NCI-H2227 treated with DMSO at 0.1 percent for 48 hours (cell line): ENCODE results near the gene CNN2.

Experiments used
- DNase-seq: peaks from one replicate; lab custom pipeline; 2025; lab: John Stamatoyannopoulos, UW

CNN2 gene

DNA sequence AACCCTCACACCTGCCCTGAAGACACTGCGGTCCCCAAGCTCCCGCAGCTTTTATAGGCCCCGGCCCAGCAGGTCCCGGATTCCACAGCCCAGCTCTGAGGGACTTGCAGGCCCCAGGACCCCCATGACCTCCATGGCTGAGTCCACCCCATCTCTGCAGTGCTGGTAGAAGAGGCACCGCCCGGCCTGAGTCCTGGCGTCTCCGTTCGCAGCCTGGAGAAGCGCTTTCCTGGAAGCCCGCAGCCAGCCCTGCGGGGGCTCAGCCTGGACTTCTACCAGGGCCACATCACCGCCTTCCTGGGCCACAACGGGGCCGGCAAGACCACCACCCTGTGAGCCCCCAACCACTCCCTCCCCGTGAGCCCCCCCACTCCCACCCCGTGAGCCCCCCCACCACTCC, 22.7 kb downstream of the CNN2 start:
- no peak for DNase-seq

DNA sequence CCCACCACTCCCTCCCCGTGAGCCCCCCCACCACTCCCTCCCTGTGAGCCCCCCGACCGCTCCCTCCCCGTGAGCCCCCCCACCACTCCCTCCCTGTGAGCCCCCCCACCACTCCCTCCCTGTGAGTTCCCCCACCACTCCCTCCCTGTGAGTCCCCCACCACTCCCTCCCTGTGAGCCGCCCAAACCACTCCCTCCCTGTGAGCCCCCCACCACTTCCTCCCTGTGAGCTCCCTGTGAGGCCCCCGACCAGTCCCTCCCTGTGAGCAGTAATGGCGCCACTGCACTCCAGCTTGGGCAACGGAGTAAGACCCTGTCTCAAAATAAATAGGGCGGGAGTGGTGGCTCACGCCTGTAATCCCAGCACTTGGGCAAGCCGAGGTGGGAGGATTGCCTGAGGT, 23.4 kb downstream of the CNN2 start:
- no peak for DNase-seq

DNA sequence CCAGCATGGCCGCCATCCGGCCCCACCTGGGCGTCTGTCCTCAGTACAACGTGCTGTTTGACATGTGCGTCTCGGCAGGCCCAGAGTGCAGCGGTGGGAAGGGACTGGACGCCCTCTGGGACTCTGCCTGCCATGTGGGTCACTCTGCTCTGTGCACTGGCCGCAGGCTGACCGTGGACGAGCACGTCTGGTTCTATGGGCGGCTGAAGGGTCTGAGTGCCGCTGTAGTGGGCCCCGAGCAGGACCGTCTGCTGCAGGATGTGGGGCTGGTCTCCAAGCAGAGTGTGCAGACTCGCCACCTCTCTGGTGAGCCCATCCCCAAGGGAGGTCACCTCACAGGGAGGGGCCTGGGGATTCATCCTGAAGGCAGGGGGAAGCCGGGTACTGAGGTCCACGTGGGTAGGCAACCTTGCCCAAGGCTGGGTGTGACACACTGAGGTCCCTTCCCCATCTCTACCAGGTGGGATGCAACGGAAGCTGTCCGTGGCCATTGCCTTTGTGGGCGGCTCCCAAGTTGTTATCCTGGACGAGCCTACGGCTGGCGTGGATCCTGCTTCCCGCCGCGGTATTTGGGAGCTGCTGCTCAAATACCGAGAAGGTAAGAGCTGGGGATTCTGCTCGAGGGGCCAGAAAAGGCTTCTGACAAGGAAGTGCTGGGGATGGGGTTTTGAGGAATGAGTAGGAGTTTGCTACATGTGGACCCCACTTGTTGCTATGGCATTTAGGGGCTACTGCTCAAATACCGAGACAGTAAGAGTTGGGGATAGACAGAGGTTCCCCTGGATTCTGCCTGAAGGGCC, 24.8 kb downstream of the CNN2 start:
- no peak for DNase-seq

DNA sequence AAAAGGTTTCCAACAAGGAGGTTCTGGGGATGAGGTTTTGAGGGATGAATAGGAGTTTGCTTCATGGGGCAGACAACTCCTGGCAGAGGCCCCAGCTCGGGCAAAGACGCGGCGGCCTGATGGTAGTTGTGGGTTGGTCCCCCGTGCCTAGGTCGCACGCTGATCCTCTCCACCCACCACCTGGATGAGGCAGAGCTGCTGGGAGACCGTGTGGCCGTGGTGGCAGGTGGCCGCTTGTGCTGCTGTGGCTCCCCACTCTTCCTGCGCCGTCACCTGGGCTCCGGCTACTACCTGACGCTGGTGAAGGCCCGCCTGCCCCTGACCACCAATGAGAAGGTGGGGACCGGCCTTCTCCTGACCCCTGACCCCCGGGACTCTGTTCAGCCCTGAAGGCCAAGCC, 25.4 kb downstream of the CNN2 start:
- DNase-seq, result no peak

DNA sequence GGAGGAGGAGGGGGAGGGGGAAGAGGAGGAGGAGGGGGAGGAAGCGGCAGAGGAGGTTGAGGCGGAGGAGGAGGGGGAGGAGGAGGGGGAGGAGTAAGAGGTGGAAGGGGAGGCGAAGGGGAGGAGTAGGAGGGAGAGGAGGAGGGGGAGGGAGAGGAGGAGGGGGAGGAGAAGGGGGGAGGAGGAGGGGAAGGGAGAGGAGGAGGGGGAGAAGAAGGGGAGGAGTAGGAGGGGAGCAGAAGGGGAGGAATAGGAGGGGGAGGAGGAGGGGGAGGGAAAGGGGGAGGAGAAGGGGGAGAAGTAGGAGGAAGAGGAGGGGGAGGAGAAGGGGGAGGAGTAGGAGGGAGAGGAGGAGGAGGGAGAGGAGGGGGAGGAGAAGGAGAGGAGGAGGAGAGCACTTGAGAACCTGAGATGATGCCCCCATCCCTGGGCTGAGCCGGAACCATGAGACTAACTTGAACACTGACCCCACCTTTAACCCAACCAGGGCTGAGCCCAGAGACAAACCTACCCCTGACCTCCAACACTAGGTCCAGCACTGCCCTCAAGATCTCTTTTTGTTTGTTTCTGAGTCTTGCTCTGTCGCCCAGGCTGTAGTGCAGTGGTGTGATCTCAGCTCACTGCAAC, 26.1 kb downstream of the CNN2 start:
- DNase-seq, result no peak

DNA sequence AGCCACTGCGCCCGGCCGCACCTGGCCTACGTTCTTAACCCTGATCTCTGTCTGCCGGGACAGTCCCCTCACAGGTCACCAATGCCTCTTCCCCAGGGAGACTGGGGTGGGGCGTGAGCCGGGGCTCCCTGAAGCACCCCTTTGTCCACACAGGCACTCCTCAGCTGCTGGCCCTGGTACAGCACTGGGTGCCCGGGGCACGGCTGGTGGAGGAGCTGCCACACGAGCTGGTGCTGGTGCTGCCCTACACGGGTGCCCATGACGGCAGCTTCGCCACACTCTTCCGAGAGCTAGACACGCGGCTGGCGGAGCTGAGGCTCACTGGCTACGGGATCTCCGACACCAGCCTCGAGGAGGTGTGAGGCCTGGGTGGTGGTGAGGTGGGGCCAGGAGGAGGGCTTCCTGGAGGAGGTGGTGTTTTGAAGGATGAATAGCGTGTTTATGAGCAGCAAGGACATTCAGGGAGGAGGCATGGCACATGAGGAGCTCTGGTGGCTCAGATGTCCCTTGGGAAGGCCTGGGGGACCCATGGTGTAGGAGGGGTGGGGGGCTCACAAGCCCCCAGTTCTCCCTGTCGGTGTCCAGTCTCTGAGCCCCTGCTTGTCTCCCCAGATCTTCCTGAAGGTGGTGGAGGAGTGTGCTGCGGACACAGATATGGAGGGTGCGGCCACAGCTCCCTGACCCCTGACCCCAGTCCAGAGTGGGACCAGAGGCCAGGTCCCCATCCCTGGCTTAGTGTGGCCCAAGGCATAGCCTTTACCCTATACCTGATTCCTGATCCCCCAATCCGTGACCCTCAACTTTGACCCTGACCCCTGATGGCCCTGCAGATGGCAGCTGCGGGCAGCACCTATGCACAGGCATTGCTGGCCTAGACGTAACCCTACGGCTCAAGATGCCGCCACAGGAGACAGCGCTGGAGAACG, 27.0 kb downstream of the CNN2 start:
- no peak for DNase-seq

DNA sequence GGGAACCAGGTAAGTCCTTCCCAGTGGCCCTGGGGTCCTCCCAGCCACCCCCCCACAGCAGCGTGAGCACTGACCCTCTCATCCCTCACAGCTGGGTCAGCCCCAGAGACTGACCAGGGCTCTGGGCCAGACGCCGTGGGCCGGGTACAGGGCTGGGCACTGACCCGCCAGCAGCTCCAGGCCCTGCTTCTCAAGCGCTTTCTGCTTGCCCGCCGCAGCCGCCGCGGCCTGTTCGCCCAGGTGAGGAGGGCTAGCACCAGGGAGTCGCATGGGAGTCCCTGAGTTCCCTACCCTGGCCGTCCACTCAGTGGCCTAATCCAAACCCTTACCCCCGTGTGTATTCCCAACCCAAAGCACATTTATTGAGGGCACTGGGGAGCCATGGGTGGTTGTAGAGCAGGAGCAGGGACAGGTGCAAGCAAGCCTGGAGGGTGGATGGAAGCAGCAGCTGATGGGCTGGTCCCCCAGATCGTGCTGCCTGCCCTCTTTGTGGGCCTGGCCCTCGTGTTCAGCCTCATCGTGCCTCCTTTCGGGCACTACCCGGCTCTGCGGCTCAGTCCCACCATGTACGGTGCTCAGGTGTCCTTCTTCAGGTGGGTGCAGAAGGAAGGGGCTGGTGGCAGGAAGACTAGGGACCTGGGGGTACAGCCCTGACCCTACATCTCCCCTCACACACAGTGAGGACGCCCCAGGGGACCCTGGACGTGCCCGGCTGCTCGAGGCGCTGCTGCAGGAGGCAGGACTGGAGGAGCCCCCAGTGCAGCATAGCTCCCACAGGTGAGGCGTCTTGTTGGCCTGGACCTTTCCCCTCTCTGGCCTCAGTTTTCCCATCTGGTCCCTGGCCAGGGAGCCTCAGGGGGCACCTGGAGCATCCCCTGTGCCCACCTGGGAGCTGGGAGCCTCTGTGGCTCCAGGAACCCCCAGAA, 28.0 kb downstream of the CNN2 start:
- no peak for DNase-seq

DNA sequence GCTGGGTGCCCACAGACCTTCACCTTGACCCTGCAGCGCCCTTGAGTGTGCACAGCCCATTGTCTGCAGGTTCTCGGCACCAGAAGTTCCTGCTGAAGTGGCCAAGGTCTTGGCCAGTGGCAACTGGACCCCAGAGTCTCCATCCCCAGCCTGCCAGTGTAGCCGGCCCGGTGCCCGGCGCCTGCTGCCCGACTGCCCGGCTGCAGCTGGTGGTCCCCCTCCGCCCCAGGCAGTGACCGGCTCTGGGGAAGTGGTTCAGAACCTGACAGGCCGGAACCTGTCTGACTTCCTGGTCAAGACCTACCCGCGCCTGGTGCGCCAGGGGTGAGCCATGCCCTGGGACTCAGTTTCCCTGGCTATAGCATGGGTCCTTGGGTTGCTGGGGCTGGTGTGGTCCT, 28.6 kb downstream of the CNN2 start:
- DNase-seq, result no peak

DNA sequence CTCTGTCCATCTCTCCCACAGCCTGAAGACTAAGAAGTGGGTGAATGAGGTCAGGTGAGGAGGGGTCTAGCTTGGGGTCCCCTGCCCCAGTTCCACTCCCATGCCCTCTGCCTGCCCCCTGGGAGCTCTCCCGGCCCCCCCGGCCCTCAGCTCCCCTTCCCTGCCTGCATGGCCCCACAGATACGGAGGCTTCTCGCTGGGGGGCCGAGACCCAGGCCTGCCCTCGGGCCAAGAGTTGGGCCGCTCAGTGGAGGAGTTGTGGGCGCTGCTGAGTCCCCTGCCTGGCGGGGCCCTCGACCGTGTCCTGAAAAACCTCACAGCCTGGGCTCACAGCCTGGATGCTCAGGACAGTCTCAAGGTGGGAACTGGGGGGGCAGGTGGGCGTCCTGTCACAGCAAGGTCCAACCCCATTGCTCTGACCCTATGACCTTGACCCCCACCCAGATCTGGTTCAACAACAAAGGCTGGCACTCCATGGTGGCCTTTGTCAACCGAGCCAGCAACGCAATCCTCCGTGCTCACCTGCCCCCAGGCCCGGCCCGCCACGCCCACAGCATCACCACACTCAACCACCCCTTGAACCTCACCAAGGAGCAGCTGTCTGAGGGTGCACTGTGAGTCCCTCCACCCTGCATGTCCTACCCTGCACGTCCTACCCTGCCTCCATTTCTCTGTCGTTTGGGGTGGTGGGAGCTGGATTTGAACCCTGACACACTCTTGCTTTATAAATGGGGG, 29.6 kb downstream of the CNN2 start:
- no peak for DNase-seq

DNA sequence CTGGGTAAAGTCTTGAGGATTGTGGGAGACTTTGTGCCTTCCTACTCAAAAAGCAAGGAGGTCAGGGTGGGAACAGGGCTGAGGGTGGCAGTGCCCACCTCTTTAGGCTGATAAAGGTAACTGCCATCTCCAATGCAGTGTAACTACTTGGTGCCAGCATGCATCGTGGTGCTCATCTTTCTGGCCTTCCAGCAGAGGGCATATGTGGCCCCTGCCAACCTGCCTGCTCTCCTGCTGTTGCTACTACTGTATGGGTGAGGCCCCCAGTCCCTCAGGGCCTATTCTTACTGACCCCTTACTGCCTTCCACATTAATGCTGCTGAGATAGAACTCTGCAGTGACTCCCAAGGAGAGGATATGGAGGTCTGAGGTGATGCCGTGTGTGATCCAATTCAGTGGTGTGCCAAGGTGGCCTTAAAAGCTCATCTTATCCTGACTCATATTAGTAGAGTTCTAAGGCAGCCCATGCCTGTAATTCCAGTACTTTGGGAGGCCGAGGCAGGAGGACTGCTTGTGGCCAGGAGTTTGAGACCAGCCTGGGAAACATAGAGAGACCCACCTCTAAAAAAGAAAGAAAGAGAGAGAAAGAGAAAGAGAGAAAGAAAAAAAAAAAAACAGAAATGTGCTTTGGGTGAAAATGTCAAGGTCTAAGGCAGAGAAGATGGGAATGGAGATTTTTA, 30.9 kb downstream of the CNN2 start:
- no peak for DNase-seq

DNA sequence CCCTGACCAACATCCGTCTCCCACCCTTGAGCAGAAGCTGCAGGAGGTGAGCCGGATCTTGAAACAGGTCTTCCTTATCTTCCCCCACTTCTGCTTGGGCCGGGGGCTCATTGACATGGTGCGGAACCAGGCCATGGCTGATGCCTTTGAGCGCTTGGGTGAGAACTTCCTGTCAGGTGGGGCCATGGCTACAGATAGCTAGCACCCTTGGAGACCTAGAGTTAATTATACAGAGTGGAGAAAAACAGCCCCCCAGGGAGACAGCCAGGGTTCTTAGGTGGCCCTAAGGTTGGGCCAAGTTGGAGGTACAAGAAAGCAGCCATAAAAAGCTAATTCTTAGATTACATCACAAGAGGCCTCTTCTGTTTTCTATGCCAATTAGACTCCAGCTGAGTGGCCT, 31.7 kb downstream of the CNN2 start:
- no peak for DNase-seq

DNA sequence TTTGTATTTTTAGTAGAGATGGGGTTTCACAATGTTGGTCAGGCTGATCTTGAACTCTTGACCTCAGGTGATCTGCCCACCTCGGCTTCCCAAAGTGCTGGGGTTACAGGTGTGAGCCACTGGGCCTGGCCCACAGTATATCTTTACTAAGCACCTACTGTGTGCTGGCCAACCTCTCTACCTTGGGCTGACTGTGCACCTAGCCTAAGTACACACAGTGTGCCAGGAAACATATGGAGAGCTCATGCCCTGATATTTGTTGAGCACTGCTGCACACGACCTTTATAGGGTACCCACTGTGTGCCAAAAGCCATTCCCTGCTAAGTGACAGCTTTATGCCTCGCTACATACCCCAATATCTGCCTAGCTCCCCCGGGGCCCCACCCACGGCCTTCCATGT, 34.3 kb downstream of the CNN2 start:
- DNase-seq, result no peak

DNA sequence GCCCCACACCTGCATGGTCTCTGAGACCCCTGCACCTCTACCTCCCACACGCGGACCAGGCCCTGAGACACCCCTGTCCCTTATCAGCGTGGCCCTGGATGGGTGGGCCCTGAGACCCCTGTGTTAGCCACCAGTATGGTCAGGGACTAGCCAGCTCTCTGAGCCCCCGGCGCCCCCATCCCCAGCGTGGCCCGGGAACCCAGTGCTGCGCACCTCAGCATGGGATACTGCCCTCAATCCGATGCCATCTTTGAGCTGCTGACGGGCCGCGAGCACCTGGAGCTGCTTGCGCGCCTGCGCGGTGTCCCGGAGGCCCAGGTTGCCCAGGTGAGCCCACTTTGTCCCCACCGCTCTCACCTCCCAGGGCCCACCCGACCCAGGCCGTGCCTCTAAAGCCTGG, 35.6 kb downstream of the CNN2 start:
- DNase-seq, result no peak

DNA sequence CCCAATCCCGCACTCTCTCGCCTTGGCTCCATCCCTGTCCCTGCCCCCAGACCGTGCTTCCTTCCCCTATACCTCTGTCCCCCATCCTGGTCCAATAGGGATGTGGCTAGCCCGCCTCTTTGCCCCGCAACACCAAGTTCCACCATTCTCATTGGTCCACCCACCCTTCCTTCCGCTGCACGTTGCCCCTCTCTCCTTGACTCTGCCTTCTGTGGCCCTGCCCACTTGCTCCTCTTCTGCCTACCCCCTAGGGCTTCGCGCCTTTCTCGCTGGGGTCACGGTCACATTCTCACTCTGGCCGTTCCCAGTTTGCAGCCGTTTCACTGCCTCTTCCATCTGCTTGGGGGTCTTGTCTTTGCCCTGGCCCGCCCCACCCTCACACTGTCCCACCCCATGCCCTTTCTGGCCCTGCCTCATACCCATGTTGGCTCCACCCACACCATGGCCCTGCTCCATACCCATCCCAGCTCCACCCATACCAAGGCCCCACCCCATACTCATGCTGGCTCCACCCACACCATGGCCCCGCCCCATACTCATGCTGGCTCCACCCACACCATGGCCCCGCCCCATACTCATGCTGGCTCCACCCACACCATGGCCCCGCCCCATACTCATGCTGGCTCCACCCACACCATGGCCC, 36.1 kb downstream of the CNN2 start:
- no peak for DNase-seq

DNA sequence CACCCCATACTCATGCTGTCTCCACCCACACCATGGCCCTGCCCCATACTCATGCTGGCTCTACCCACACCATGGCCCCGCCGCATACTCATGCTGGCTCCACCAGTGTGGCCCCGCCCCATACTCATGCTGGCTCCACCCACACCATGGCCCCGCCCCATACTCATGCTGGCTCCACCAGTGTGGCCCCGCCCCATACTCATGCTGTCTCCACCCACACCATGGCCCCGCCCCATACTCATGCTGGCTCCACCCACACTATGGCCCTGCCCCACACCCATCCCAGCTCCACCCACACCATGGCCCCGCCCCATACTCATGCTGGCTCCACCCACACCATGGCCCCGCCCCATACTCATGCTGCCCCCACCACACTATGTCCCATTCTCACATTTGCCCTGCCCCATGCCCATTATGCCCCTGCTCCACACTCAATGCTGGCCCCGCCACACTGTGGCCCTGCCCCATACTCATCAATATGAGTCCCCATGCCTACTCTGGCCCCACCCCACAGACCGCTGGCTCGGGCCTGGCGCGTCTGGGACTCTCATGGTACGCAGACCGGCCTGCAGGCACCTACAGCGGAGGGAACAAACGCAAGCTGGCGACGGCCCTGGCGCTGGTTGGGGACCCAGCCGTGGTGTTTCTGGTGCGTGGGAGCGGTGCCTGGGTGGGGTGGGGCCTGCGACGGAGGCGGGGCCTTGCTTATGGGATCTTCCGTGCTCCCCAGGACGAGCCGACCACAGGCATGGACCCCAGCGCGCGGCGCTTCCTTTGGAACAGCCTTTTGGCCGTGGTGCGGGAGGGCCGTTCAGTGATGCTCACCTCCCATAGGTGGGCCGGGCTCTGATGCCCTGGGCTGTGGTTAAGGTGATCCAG, 36.9 kb downstream of the CNN2 start:
- DNase-seq, result no peak

DNA sequence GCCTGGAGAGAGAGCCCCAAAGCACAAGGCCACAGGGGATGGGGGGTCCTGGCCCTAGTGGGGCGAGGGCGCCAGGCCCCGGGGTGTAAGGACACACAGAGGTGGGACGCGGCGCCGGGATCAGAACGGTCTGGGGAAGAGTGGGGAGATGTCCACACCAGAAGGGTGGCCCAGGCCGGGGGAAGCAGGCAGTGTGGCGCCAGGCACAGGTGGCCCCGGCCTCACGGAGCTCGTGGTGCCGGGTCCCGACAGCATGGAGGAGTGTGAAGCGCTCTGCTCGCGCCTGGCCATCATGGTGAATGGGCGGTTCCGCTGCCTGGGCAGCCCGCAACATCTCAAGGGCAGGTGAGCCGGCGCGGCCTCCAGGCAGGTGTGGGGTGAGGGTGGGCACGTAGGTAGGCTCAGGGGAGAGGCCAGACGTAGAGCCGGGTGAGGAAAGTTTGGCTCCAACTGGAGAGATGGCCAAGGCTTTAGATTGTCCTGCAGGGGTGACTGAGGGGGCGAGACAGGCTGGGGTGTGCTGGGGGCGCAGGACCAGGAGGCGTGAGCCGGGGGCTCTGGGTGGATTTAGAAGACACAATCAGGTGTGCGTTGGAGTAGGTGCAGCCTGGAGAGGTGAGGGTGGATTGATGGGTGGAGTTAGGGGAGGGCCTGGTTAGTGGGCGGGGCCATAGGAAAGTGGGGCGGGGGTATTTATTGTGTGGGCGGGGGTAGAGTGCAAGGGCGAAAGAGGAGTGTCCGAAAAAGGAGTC, 37.7 kb downstream of the CNN2 start:
- no peak for DNase-seq

DNA sequence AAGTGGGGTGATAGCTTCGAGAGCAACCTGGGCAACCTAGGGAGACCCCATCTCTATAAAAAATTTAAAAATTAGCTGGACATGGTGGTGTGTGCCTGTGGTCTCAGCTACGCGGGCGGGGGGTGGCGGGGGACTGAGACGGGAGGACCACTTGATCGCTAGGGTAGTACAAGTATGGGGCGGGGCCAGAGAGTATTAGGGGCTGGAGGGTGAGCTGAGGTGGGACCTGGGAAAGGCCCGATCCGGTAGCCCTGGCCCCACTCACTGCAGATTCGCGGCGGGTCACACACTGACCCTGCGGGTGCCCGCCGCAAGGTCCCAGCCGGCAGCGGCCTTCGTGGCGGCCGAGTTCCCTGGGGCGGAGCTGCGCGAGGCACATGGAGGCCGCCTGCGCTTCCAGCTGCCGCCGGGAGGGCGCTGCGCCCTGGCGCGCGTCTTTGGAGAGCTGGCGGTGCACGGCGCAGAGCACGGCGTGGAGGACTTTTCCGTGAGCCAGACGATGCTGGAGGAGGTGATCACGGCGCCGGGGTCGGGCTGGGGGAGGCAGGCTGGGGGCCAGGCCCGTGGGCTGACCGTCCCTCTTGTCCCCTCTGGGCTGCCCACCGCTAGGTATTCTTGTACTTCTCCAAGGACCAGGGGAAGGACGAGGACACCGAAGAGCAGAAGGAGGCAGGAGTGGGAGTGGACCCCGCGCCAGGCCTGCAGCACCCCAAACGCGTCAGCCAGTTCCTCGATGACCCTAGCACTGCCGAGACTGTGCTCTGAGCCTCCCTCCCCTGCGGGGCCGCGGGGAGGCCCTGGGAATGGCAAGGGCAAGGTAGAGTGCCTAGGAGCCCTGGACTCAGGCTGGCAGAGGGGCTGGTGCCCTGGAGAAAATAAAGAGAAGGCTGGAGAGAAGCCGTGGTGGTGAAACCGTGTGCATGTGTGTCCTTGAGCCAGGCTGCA, 38.5 kb downstream of the CNN2 start:
- no peak for DNase-seq
